CD4-positive, alpha-beta memory T cell (primary cell): ENCODE data around the gene CAMTA1. TPM values are rescaled to one million over a fixed set of nuclear protein-coding genes. Genes with fewer than 3 reads are reported as not detected.

Experiments used
- CTCF ChIA-PET: fragments of 350-600 bp; sonication (Branson Sonifier 250); formaldehyde crosslinking; loops from one replicate; lab custom pipeline; 2021; ENCODE audit warnings: inconsistent platforms; ENCODE audit not compliant: partially characterized antibody; lab: Charles Lee
- POLR2A ChIA-PET: fragments of 350-600 bp; sonication (Branson Sonifier 250); formaldehyde crosslinking; loops from one replicate; lab custom pipeline; 2021; ENCODE audit not compliant: partially characterized antibody; lab: Charles Lee
- DNase-seq, 5 donors: peaks; one replicate each; pipeline versions ENCODE4 v3.0.0 to v3.0.0-alpha.2; 2020 to 2022; ENCODE audit warnings: mixed read lengths in 1 of 5
- H3K27ac ChIP-seq: one replicate; pipeline ENCODE4 v1.7.0; 2013; ENCODE audit warnings: low read depth, low read length
- H3K27me3 ChIP-seq: 2 replicates; pipeline ENCODE4 v1.7.0; 2013; ENCODE audit warnings: mild to moderate bottlenecking, low read length, moderate library complexity; ENCODE audit not compliant: insufficient read depth
- H3K36me3 ChIP-seq: 2 replicates; pipeline ENCODE4 v1.7.0; 2013; ENCODE audit warnings: mild to moderate bottlenecking, low read length, moderate library complexity; ENCODE audit not compliant: insufficient read depth
- H3K4me1 ChIP-seq: 2 replicates; pipeline ENCODE4 v1.7.0; 2013; ENCODE audit warnings: mild to moderate bottlenecking, low read length, moderate library complexity; ENCODE audit not compliant: insufficient read depth
- H3K4me3 ChIP-seq, 2 donors: one replicate each; pipeline ENCODE4 v1.7.0; 2013; ENCODE audit warnings: low read length in 2 of 2, mild to moderate bottlenecking in 1 of 2
- H3K9me3 ChIP-seq, 2 donors: one replicate each; pipeline ENCODE4 v1.7.0; 2013; ENCODE audit warnings: low read length in 2 of 2, control low read depth in 1 of 2; ENCODE audit not compliant: control insufficient read depth in 1 of 2
- H3K27ac Mint-ChIP-seq, 7 donors: one replicate each; pipeline ENCODE4 v1.8.0; 2020 to 2021; ENCODE audit warnings: mixed read lengths in 7 of 7, mild to moderate bottlenecking in 6 of 7, inconsistent platforms in 3 of 7, moderate library complexity in 3 of 7
- H3K27me3 Mint-ChIP-seq, 2 donors: one replicate each; pipeline ENCODE4 v1.8.0; 2020 to 2021; ENCODE audit warnings: mixed read lengths in 2 of 2
- H3K36me3 Mint-ChIP-seq, 2 donors: one replicate each; pipeline ENCODE4 v1.8.0; 2020 to 2021; ENCODE audit warnings: mixed read lengths in 2 of 2, inconsistent platforms in 1 of 2, mild to moderate bottlenecking in 1 of 2
- H3K4me1 Mint-ChIP-seq, 4 donors: one replicate each; pipeline ENCODE4 v1.8.0; 2020 to 2021; ENCODE audit warnings: mixed read lengths in 4 of 4, mild to moderate bottlenecking in 1 of 4
- H3K4me3 Mint-ChIP-seq, 8 donors: one replicate each; pipeline ENCODE4 v1.8.0; 2020 to 2021; ENCODE audit warnings: mixed read lengths in 8 of 8, mild to moderate bottlenecking in 7 of 8, moderate library complexity in 6 of 8, inconsistent platforms in 3 of 8
- H3K9me3 Mint-ChIP-seq, 8 donors: one replicate each; pipeline ENCODE4 v1.8.0; 2020 to 2021; ENCODE audit warnings: mixed read lengths in 8 of 8, mild to moderate bottlenecking in 5 of 8, inconsistent platforms in 3 of 8, moderate library complexity in 1 of 8
- intact Hi-C: fragments of 100-400 bp; cut with micrococcal nuclease; formaldehyde crosslinking; loops from one replicate; pipeline ENCODE4 v1.15.1; 2023
- polyA plus RNA-seq, 2 donors: library from polyadenylated mRNA; unstranded; fragments of 300-500 nt; fragmentation: Illumina TruSeq; gene quantifications; one replicate each; pipeline ENCODE4 v1.2.3, GENCODE V29; 2021
- total RNA-seq, 2 experiments: library from RNA; stranded (reverse); gene quantifications; one replicate each; pipeline ENCODE4 v1.2.3, GENCODE V29; 2021

CAMTA1 gene
- total and polyA plus RNA-seq, 4 experiments from 2014 or later = 39.1 to 118 (median 59.9) TPM

DNA sequence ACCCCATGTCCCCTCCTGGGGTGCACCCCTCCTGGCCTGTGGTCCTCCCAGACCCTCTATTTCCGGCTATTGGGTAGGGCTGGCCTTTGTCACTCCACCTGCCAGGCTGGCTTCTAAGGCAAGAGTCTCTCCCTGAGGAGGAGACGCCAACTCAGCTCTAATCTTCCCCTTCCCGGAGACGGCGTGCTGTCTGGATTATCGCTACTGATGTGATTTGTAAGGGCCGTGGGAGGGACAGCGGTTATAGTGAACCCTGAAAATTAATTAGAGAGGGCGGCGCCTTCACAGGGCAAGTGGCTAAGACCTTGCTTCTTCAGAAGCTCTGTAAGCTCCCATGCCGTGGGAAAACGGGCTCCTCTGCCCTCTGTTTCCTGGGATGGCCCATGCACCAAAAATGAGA lies 778.9 kb downstream of the CAMTA1 start:
- Mint-ChIP-seq H3K4me1 (no peaks in the 10 kb centered on the region), H3K4me3 (no peak overlapping the region), H3K9me3 (no peaks in the 10 kb centered on the region), H3K36me3 (no peaks in the 10 kb centered on the region), H3K27me3 (peaks cover 0 to 4% of the 10 kb centered on the region in 2 donors), H3K27ac (no peak overlapping the region)
- Histone ChIP-seq H3K4me3 (no peak overlapping the region), H3K9me3 (no peaks in the 10 kb centered on the region), H3K36me3 (no peaks in the 10 kb centered on the region), H3K4me1 (no peaks in the 10 kb centered on the region), H3K27me3 (no peaks in the 10 kb centered on the region), H3K27ac (no peak overlapping the region)
- DNase-seq = no peak
- ChIA-PET CTCF (no interaction called here), POLR2A (no interaction called here)
- intact Hi-C loops = no loop called here

DNA sequence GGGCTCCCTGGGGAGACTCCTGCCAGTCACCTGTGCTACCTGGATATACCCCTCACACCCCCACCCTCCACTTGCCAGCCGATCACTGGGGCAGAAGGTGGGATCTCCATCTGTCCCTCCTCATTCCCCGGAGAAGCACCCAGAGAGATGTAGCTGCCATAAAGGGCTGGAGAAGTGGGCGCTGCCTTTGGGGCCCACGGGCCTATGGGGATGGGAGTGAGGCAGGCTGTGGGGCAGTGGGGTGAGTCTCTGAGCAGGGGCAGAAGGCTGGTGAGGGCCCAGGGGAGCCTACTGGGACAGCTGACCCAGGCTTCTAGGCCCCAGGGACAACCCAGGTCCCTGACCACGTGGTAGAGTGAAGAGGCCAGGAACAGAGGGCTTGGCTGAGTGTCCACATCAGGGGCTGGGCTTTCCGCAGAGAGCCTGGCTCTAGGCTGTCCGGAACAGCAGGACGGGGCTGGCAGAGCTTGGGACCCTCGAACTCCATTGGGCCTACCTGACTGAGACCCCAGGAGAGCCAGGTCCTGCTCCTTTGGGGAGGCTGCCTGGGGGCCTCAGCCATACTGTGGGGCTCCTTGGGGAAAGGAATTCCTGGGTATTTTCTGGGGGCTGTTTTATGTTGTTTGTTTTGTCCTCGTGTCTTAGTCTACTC lies 780.0 kb downstream of the CAMTA1 start:
- intact Hi-C loops = no loop called here

DNA sequence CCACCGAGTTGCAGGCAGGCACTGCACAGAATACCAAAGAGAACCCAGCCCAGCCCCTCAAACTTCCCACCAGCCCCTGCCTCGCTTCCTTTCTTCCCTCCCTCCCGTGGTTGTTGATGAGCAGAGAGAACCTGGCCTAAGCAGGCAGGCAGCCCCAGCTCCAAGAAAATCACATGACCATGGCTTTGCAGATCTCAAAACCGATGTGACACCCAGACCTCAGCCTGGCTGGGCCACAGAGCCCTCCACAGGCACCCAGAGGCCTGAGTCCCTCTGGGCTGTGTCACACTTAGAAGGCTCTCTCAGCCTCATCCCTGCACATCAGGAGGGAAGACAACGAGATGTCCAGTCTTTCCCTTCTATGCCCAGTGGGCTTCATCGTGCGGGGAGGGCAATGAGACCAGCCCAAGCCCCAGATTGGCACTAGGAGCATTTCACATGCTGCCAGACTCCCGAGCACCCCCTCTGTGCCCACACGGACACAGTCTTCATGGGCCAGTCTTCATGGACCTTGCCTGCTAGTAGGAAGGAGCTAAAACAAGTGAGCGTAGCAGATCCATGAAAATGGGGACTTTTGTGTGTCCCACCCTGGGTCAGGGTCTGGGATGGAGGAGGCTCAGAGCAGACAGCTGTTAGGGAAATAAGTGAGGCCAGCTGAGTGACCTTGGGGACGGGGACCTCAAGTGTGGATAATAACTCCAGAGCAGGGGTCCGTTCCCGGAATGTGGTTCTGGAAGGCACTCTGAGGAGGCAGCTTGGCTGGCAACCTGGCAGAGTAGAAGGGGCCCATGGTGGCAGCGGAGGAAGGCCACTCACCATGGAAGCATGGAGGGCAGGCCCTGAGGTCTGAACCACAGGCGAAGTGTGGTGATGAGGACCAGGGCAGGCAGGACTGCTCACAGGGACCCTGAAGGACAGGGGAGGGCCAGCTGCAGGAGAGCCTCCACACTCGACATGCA lies 781.4 kb downstream of the CAMTA1 start:
- Histone ChIP-seq H3K9me3 (no peaks in the 10 kb centered on the region), H3K27me3 (no peaks in the 10 kb centered on the region), H3K4me3 (no peak overlapping the region), H3K36me3 (no peaks in the 10 kb centered on the region), H3K27ac (no peak overlapping the region), H3K4me1 (no peaks in the 10 kb centered on the region)
- POLR2A ChIA-PET = no interaction called here
- DNase-seq = no peak
- peaks cover 0 to 1% of the 10 kb centered on the region in 2 donors for H3K27me3 Mint-ChIP-seq
- no peak overlapping the region for H3K27ac Mint-ChIP-seq
- no peak overlapping the region for H3K4me3 Mint-ChIP-seq
- intact Hi-C loops = no loop called here
- no peaks in the 10 kb centered on the region for H3K36me3 Mint-ChIP-seq
- no peaks in the 10 kb centered on the region for H3K9me3 Mint-ChIP-seq
- no peaks in the 10 kb centered on the region for H3K4me1 Mint-ChIP-seq
- CTCF ChIA-PET = no interaction called here

More for the DNA sequence above, 780.0 kb downstream of the CAMTA1 start:
- POLR2A ChIA-PET = no interaction called here
- H3K27me3 ChIP-seq = no peaks in the 10 kb centered on the region
- peaks cover 0 to 4% of the 10 kb centered on the region in 2 donors for H3K27me3 Mint-ChIP-seq
- no peak for DNase-seq
- no peaks in the 10 kb centered on the region for H3K4me1 ChIP-seq
- no peaks in the 10 kb centered on the region for H3K9me3 Mint-ChIP-seq
- CTCF ChIA-PET = no interaction called here
- no peak overlapping the region for H3K27ac ChIP-seq
- H3K36me3 Mint-ChIP-seq = no peaks in the 10 kb centered on the region
- no peak overlapping the region for H3K4me3 Mint-ChIP-seq
- no peaks in the 10 kb centered on the region for H3K36me3 ChIP-seq
- H3K27ac Mint-ChIP-seq = no peak overlapping the region
- no peak overlapping the region for H3K4me3 ChIP-seq
- H3K9me3 ChIP-seq = no peaks in the 10 kb centered on the region
- H3K4me1 Mint-ChIP-seq = no peaks in the 10 kb centered on the region

DNA sequence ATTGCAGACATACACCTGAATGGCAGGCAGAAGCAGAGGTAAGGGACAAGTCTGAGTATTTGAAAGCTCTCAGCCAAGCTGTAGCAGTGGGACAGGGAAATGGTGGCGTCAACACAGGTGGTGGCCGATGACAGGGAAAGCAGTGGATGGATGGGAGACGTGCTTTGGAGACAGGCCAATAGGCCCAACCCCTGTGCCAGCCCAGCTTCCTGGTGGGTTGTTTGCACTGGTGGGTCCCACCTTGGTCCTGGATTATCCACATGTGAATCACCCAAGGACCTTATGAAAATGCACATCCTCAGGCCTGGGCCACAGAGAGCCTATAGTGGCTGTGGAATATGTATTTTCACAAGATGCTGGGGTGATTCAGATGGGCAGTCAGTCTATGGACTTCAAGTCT lies 782.1 kb downstream of the CAMTA1 start:
- ChIA-PET POLR2A (no interaction called here), CTCF (no interaction called here)
- H3K4me3 ChIP-seq = no peak overlapping the region
- H3K9me3 Mint-ChIP-seq = no peaks in the 10 kb centered on the region
- H3K27me3 ChIP-seq = no peaks in the 10 kb centered on the region
- no peak overlapping the region for H3K27ac ChIP-seq
- H3K36me3 ChIP-seq = no peaks in the 10 kb centered on the region
- H3K4me1 Mint-ChIP-seq = no peaks in the 10 kb centered on the region
- H3K9me3 ChIP-seq = no peaks in the 10 kb centered on the region
- peaks cover 0 to 3% of the 10 kb centered on the region in 2 donors for H3K27me3 Mint-ChIP-seq
- DNase-seq = no peak
- H3K27ac Mint-ChIP-seq = no peak overlapping the region
- intact Hi-C loops = no loop called here
- H3K4me1 ChIP-seq = no peaks in the 10 kb centered on the region
- H3K4me3 Mint-ChIP-seq = no peak overlapping the region
- H3K36me3 Mint-ChIP-seq = no peaks in the 10 kb centered on the region

DNA sequence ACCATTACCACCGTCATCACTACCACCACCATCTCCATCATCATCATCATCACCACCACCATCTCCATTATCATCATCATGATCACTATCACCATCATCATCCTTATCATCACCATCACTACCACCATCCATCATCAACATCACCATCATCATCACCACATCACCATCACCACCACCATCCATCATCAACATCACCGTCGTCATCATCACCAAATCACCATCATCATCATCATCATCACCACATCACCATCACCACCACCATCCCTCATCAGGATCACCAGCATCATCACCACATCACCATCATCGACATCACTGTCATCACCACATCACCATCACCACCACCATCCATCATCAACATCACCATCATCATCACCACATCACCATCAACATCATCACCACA lies 782.8 kb downstream of the CAMTA1 start:
- Histone ChIP-seq H3K36me3 (no peaks in the 10 kb centered on the region), H3K4me3 (no peak overlapping the region), H3K27ac (no peak overlapping the region), H3K9me3 (no peaks in the 10 kb centered on the region), H3K4me1 (no peaks in the 10 kb centered on the region), H3K27me3 (no peaks in the 10 kb centered on the region)
- ChIA-PET CTCF (no interaction called here), POLR2A (no interaction called here)
- DNase-seq = no peak
- H3K36me3 Mint-ChIP-seq = no peaks in the 10 kb centered on the region
- intact Hi-C loops = no loop called here
- H3K9me3 Mint-ChIP-seq = no peaks in the 10 kb centered on the region
- H3K4me3 Mint-ChIP-seq = no peak overlapping the region
- H3K4me1 Mint-ChIP-seq = no peaks in the 10 kb centered on the region
- peaks cover 0 to 5% of the 10 kb centered on the region in 2 donors for H3K27me3 Mint-ChIP-seq
- no peak overlapping the region for H3K27ac Mint-ChIP-seq

DNA sequence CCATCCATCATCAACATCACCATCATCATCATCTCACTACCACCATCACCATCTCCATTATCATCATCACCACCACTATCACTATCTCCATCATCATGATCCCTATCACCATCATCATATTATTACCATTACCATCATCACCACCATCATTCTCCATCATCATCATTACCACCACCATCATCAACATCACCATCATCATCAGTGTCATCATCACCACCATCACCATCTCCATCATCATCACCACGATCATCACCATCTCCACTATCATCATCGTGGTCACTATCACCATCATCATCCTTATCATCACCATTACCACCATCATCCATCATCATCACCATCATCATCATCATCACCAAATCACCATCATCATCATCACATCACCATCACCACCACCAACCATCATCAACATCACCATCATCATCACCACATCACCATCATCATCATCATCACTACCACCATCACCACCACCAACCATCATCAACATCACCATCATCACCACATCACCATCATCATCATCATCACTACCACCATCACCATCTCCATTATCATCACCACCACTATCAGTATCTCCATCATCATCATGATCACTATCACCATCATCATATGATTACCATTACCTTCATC lies 783.8 kb downstream of the CAMTA1 start:
- intact Hi-C loops = no loop called here
- Mint-ChIP-seq H3K4me3 (no peak overlapping the region), H3K27me3 (peaks cover 0 to 5% of the 10 kb centered on the region in 2 donors), H3K36me3 (no peaks in the 10 kb centered on the region), H3K9me3 (no peaks in the 10 kb centered on the region), H3K4me1 (no peaks in the 10 kb centered on the region), H3K27ac (no peak overlapping the region)
- no peaks in the 10 kb centered on the region for H3K27me3 ChIP-seq
- no peak for DNase-seq
- no peaks in the 10 kb centered on the region for H3K9me3 ChIP-seq
- no peaks in the 10 kb centered on the region for H3K4me1 ChIP-seq
- H3K4me3 ChIP-seq = no peak overlapping the region
- H3K36me3 ChIP-seq = no peaks in the 10 kb centered on the region
- ChIA-PET POLR2A (no interaction called here), CTCF (no interaction called here)
- H3K27ac ChIP-seq = no peak overlapping the region

DNA sequence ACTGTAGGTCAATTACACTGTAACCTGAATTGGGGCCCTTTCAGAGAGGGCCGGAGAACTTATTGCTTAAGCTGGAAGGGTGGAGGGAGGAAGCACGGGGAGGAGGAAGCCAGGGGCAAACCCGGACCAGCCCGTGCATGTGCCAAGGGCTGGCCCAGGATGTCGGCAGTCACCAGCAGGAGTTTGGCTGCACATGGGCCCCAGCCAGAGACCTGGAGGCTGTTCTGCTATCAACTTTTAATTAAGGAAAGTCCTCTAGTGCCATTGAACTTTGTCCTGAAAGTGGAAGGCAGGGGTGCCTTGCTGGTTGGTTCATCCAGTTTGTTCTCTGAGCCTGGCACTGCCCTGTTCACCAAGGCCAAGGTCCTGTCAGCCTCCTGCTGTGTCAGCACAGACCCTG lies 785.1 kb downstream of the CAMTA1 start:
- Mint-ChIP-seq H3K4me1 (no peaks in the 10 kb centered on the region), H3K27ac (no peak overlapping the region), H3K27me3 (peaks cover 0 to 6% of the 10 kb centered on the region in 2 donors), H3K9me3 (no peaks in the 10 kb centered on the region), H3K36me3 (no peaks in the 10 kb centered on the region), H3K4me3 (no peak overlapping the region)
- H3K4me3 ChIP-seq = no peak overlapping the region
- ChIA-PET CTCF (no interaction called here), POLR2A (no interaction called here)
- H3K27ac ChIP-seq = no peak overlapping the region
- no peak for DNase-seq
- intact Hi-C loops = no loop called here
- no peaks in the 10 kb centered on the region for H3K36me3 ChIP-seq
- H3K27me3 ChIP-seq = no peaks in the 10 kb centered on the region
- H3K9me3 ChIP-seq = no peaks in the 10 kb centered on the region
- no peaks in the 10 kb centered on the region for H3K4me1 ChIP-seq
